Mammary epithelial cell (primary cell): ENCODE data around the gene KRTAP4-3.

Source experiments
- EZH2 ChIP-seq: IDR thresholded peaks from 2 replicates; pipeline ENCODE4 v1.6.1; 2012; ENCODE audit warnings: low read length, inconsistent platforms, borderline replicate concordance
- TF ChIP-seq, protein P1 (sequence below), 2 donors: IDR thresholded peaks in 1 of 2; conservative IDR thresholded peaks in 1 of 2; 2 replicates each; pipeline ENCODE4 v1.5.1; 2011 to 2012; ENCODE audit warnings: inconsistent platforms in 2 of 2, low read length in 2 of 2, mild to moderate bottlenecking in 2 of 2, control low read depth in 1 of 2, low read depth in 1 of 2; ENCODE audit not compliant: insufficient read depth in 1 of 2; ENCODE audit errors: extremely low read depth in 1 of 2

DNA sequence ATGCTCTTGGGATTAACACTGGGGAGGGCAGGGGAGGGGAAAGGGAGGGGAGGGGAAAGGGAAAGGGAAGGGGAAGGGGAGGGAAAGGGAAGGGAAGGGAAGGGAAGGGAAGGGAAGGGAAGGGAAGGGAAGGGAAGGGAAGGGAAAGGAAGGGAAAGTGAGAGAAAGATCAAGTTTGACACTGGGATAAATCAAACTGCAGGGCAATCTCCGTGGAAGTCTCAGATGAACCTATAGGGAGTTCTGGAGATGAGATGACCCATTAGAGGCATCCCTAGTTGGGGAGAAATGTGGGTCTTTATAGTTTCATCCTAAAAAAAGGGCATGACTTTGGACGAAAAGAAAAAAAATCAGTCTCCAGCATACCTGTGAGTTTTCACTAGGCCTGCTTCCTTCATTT is 46.3 kb downstream of the KRTAP4-3 start:
- TF ChIP-seq, protein P1, sequence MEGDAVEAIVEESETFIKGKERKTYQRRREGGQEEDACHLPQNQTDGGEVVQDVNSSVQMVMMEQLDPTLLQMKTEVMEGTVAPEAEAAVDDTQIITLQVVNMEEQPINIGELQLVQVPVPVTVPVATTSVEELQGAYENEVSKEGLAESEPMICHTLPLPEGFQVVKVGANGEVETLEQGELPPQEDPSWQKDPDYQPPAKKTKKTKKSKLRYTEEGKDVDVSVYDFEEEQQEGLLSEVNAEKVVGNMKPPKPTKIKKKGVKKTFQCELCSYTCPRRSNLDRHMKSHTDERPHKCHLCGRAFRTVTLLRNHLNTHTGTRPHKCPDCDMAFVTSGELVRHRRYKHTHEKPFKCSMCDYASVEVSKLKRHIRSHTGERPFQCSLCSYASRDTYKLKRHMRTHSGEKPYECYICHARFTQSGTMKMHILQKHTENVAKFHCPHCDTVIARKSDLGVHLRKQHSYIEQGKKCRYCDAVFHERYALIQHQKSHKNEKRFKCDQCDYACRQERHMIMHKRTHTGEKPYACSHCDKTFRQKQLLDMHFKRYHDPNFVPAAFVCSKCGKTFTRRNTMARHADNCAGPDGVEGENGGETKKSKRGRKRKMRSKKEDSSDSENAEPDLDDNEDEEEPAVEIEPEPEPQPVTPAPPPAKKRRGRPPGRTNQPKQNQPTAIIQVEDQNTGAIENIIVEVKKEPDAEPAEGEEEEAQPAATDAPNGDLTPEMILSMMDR (conservative IDR thresholded peaks at IDR 0.05 in 1 of 2, IDR thresholded peaks at IDR 0.05 in 1 of 2; ENCODE audit: extremely low read depth in 1 of 2, insufficient read depth in 1 of 2, low read depth in 1 of 2, low read length in 2 of 2), result no peak
- no peak for TF ChIP-seq EZH2
